SU-DHL-6 (cell line): Measurements from ENCODE around the gene CLIP4.

ENCODE experiments used
- CTCF ChIP-seq: fragments of 200-600 bp; sonication (generic); IDR thresholded peaks from one replicate; pipeline ENCODE4 v1.5.1; 2017; ENCODE audit warnings: antibody characterized with exemption, mild to moderate bottlenecking, low read length, moderate library complexity; ENCODE audit not compliant: insufficient read depth, poor library complexity, severe bottlenecking
- EZH2phosphoT487 ChIP-seq: fragments of 200-600 bp; sonication (generic), shearing (Covaris generic); conservative IDR thresholded peaks from 2 replicates; pipeline ENCODE4 v1.6.1; 2018; ENCODE audit warnings: mild to moderate bottlenecking, antibody characterized with exemption, low read length, moderate library complexity, mixed read lengths

GRCh38 chr2:29209551-29209950 lies 94.3 kb downstream of the CLIP4 start:
- TF ChIP-seq CTCF: no peak
- no peak for TF ChIP-seq EZH2phosphoT487
